HS-5 (cell line): Measurements from ENCODE around the gene SPACA9.

ENCODE experiments used
- DNase-seq: peaks from one replicate; pipeline ENCODE4 v3.0.0-alpha.2; 2012; ENCODE audit warnings: low read depth

The SPACA9 gene

DNA sequence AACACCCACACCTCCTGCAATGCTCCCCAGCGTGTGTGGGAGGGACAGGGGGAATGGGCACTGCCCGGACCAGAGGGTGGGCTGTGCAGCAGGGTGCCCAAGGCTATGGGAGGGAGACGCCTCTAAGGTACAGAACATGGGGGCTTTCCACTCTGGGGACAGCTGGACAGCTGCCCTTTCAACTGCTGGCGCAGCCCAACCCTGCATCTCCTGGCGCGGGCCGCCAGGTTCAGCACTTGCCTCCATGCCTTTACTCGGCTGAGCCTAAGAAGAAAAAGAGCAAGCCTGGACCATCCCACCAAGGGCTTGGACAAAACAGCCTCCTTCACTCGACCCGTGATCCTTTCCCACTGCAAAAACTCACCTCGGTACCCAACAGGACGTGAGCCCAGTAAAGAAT lies 15.6 kb upstream of the SPACA9 start:
- no peak for DNase-seq

GRCh38 chr9:132864277-132864676 lies 14.4 kb upstream of the SPACA9 start:
- DNase-seq: no peak

- DNase-seq: no peak
These were observed 14.0 kb upstream of the SPACA9 start for GRCh38 chr9:132864691-132865090.

- no peak for DNase-seq
These were observed 11.8 kb upstream of the SPACA9 start for GRCh38 chr9:132866898-132867297.

DNA sequence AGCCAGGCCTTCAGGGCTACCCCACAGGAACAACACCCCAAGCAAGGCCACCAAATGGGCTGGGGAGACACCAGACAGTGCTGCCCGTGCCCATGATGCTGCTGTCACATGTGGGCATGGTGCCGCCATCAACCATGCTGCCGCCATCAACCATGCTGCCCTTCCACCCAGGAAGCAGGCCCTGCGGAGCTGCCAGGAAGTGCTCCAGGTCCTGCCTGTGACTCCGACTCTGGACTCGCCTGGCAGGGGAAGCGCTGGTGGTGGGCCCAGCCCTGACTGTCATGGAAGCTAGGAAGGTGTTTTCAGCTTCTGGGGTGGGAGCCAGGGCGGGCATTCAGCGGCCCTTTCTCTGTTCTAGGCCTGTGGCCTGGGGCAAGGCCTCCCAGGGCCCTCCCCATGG lies 9.4 kb upstream of the SPACA9 start:
- no peak for DNase-seq

- no peak for DNase-seq
These were observed 5.3 kb upstream of the SPACA9 start for GRCh38 chr9:132873403-132873802.

DNA sequence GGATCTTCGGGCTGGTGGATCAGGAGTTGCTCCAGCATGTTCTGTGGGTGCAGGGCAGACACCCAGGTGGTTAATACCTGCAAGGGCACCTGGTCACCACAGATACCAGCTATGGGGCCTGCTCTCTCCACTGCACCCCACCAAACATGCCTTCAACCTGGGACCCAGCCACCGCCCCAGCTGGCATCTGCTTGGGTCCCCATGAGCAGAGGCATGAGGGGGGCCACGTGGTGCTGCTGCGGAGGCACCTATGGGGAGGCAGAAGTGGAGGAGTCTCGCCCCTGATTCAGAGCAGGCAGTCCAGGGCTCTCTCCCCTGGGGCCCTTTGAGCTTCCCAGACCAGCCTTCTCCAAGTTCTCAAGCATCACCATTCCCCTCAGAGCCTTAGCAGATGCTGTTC lies 3.5 kb upstream of the SPACA9 start:
- DNase-seq: no peak

DNA sequence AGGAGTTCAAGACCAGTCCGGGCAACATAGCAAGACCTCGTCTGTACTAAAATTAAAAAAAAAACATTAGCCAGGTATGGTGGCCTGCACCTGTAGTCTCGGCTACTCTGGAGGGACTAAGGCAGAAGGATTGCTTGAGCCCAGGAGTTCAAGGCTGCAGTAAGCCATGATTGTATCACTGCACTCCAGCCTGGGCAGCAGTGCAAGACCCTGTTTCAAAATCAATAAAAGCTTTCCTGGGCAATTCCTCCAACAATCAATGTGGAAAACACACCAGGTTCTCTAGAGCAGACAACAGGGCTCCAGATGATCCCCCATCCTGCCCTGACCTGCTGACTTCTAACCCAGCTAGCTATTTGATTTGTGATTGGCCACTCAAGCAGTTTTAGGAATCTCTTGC lies 1.8 kb upstream of the SPACA9 start:
- DNase-seq: no peak

- no peak for DNase-seq
These were observed 1.3 kb upstream of the SPACA9 start for GRCh38 chr9:132877458-132877823.

DNA sequence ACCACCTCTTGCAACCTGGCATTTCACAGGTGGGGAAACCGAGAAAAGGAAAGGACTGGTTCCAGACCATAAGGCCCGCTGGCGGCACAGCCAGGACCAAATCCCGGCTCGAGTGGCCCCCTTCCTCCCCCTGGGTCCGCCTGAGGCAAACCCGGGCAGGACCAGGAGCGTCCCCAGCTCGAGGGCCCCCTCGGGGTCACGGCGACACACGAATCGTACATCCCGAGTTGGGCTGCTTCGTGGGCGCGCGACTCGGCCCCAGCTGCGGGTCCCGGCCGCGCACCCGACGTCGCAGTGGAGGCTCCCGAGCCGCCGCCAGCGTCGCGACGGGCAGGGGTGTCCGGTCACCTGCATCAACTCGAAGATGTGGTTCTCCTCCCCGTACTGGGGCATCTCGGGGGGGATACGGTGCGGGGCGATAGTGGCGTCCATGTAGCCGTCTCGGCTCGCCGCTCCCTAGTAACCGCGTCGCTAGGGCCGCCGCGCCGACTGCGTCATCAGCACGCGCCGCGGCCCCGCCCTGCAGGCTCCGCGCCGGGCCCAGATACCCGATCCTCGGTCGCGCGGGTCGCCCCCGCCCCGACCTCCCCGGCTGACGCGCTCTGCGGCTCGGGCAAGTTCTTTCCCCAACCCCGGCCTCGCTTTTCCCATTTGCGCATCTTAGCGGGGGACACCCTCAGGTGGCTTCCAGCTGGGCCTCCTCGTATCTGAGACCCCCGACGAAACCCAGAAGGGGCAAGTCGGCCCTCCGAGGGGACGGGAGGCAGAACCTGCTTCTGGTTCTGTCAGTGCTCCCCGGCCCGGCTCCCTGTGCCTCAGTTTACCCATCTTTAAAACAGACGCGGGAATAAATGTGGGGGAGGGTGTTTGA lies 639 bp upstream of the SPACA9 start, which contains the start of gene AK8:
TSS of gene AK8 (minus strand) at position 461 of the 871 bp plus-strand sequence. CDS start at position 432, 29 bp downstream.
- DNase-seq: peak; percentile 15

DNA sequence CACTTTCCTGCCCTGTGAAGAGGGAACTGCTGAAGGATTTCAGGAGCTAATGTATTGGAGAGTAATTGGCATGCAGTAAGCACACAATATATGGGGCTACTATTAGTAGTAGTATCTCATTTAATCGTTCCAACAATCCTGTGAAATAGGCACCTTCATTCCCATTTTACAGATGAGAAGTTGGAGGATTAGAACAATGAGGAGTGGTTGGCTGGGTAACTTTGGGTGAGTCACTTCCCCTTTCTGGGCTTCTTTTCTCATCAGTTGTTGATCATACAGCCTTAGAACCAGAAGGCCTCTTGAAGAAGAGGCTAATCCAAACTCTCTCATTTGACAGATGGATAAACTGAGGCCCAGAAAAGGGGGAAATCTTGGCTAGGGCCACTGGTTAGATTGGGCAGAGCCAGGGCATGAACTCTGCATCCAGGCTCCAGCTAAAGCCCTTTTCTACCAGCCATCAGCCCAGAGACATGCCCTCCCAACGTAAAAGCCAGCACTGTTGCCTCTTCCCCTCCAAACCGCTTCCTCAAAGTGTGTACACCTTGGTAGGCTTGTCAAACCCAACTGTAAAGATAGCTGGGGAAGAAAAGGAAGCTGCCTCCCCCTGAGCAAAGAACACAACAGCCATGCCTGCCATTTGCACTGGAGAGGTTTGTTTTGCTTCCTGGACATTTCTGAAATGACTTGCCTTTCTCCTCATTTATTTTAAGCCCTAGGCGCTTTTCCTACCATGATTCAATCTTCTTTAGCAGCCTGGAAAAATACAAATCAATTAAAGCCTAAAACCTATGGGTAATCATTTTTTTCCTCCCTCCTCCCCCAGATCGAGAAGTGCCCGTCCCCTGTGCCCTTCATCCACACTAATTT lies 992 bp downstream of the SPACA9 start:
- DNase-seq: no peak

- DNase-seq: no peak
These were observed 1.6 kb downstream of the SPACA9 start for GRCh38 chr9:132880324-132880661.

- DNase-seq: no peak
These were observed 3.1 kb downstream of the SPACA9 start for GRCh38 chr9:132881826-132882225.

DNA sequence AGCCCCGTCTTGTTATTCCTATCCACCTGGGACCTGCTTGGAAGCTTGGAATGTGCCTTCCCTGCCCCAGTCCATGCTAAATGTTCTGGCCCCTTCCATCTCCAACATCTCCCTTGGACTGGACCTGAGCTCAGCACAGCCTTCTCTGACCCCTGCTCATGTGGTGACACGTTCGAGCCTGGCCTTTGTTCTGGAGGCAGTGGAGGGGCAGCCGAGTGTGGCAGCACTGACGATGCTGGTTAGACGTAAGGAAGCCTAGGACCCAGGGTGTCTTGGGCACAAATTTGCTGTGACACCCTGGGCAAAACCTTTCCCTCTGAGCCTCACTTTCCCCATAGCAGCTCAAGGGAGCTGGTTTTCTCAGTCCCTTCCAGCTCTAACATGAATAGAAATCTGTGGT lies 3.9 kb downstream of the SPACA9 start:
- no peak for DNase-seq

DNA sequence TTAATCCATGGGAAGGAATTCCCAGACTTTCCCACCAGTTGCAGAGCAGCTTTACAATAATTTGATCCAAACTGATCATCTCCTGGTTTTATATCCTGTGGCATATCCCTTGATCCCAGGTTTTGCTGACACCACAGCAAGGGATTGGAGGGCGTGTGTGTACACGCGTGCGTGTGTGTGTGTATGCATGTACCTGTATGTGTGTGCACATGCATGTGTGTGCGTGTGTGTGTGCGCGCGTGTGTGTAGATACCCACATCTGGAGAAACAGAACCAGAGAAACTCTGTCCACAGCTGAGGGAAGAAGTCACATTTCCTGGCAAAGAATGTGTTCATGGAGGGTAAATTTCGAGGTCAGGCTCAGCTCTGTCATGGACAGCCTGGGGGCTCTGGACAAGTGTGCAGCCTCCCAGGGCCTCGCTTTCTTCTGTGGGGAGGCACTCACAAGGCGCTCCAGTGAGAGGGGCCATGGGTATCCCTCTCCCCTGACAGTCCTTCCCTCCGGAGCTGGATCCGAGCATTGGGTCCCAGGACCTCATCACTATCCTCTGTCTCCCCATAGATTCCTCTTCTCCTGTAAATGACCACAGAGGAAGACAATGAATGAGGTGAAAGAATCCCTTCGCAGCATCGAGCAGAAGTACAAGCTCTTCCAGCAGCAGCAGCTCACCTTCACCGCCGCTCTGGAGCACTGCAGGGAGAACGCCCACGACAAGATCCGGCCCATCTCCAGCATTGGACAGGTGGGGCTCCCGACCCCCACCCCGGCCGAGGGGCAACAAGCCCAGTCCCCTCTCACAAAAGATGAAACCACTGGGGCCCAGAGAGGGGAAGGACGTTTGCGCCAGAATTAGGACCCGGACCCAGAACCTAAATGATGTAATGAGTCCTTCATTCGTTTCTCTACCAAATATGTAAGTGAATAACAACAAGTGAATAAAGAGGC lies 4.9 kb downstream of the SPACA9 start:
- DNase-seq: no peak

GRCh38 chr9:132885720-132886333 lies 7.1 kb downstream of the SPACA9 start:
- no peak for DNase-seq

GRCh38 chr9:132886334-132886725 lies 7.6 kb downstream of the SPACA9 start:
- no peak for DNase-seq

DNA sequence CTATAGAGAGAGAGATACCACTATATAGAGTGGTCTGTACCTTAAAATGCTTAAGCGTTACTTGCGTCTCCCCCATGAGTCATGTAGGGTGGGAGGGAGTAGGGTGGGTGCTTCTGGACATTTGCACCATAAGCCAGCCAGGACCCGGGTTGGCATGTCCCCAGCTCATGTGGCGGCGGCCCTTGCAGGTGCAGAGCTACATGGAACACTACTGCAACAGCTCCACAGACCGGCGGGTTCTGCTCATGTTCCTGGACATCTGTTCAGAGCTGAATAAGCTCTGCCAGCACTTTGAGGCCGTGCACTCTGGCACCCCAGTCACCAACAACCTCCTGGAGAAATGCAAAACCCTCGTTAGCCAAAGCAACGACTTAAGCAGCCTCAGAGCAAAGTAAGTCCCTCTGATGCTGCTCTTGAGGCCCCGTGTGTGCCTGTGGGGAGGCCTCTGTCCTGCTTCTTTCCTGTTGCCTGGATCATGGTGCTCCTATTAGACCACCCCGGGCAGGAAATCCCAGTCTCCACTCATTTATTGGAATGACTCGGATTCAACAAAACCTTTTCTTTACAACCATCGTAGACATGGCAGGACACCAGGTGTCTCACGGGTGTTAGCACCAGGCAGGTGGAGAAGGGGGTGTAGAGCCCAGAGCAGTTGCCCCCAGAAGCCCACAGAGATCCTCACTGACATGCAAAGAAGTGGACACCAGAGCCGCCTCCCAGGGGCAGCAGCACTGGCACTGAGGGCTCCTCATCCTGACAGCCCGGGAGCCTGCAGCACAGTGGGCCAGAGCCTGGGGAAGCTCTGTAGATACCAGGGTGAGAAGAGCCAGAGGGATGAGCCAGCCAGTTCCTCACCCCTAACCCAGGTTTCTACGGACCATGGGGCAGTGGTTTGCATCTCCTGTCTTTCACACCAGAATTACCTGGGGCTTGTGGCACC lies 8.8 kb downstream of the SPACA9 start:
- DNase-seq: no peak

- no peak for DNase-seq
These were observed 9.5 kb downstream of the SPACA9 start for GRCh38 chr9:132888151-132888550.

DNA sequence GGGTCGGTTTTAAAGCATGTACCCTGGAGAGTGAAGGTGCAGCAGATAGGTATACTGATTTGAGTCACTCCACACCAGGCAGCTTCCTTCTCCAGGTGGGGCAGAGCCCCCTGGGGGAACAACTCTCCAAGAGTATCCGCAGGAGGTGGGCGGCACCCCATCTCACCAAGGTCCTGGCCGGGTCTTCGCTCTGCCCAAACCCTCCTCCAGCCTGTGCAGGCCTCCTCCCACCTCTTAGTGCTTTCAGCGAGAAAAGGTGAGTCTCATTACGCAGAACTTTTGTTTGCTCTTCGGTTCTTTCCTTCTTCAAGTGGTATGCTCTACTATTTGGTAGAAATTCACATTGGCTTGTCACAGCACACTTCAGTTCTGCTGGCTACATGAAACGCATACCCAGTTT lies 13.7 kb downstream of the SPACA9 start:
- DNase-seq: no peak

- DNase-seq: no peak
These were observed 15.6 kb downstream of the SPACA9 start for GRCh38 chr9:132894346-132894745.
